Neural progenitor cell (in vitro differentiated cells): ENCODE results near the gene ACTL10. TPM values are rescaled to one million over a fixed set of nuclear protein-coding genes. Genes with fewer than 3 reads are reported as not detected.

ENCODE experiments used
- DNase-seq: peaks from one replicate; pipeline ENCODE4 v3.0.0-alpha.2; 2016; ENCODE audit warnings: low spot score
- H2AFZ ChIP-seq: fragments of 200-600 bp; sonication (generic); replicated peaks from 2 replicates; pipeline ENCODE4 v1.6.1; 2016; ENCODE audit warnings: antibody characterized with exemption
- H3F3A ChIP-seq: fragments of 200-600 bp; sonication (generic); 2 replicates; pipeline ENCODE4 v1.6.1; 2016; ENCODE audit warnings: antibody characterized with exemption, low read depth
- H3K27ac ChIP-seq: fragments of 200-600 bp; sonication (generic); 2 replicates; pipeline ENCODE4 v1.5.1; 2016; ENCODE audit warnings: mild to moderate bottlenecking
- H3K27me3 ChIP-seq: fragments of 200-600 bp; sonication (generic); 2 replicates; pipeline ENCODE4 v1.6.1; 2016; ENCODE audit warnings: mild to moderate bottlenecking, moderate library complexity
- H3K36me3 ChIP-seq: fragments of 200-600 bp; sonication (generic); 2 replicates; pipeline ENCODE4 v1.5.1; 2016
- H3K4me1 ChIP-seq: fragments of 200-600 bp; sonication (generic); 2 replicates; pipeline ENCODE4 v1.6.1; 2016; ENCODE audit warnings: mixed run types
- H3K4me2 ChIP-seq: fragments of 200-600 bp; sonication (generic); 2 replicates; pipeline ENCODE4 v1.6.1; 2016
- H3K4me3 ChIP-seq: fragments of 200-600 bp; sonication (generic); 2 replicates; pipeline ENCODE4 v1.5.1; 2016
- H3K79me2 ChIP-seq: fragments of 200-600 bp; sonication (generic); 2 replicates; pipeline ENCODE4 v1.6.1; 2016; ENCODE audit warnings: low read depth
- H3K9ac ChIP-seq: fragments of 200-600 bp; sonication (generic); 2 replicates; pipeline ENCODE4 v1.6.1; 2016
- H3K9me3 ChIP-seq: fragments of 200-600 bp; sonication (generic); 2 replicates; pipeline ENCODE4 v1.5.1; 2016; ENCODE audit warnings: low read depth
- H4K20me1 ChIP-seq: fragments of 200-600 bp; sonication (generic); 2 replicates; pipeline ENCODE4 v1.6.1; 2016; ENCODE audit warnings: low read depth
- H3K27ac Mint-ChIP-seq: 3 replicates; pipeline ENCODE4 v1.8.0; 2021; ENCODE audit warnings: mixed read lengths
- H3K27me3 Mint-ChIP-seq: 2 replicates; pipeline ENCODE4 v1.8.0; 2022; ENCODE audit warnings: low read depth, mild to moderate bottlenecking, inconsistent platforms, moderate library complexity, mixed read lengths; ENCODE audit not compliant: insufficient read depth
- H3K36me3 Mint-ChIP-seq: 3 replicates; pipeline ENCODE4 v1.8.0; 2021; ENCODE audit warnings: mixed read lengths
- H3K4me1 Mint-ChIP-seq: 3 replicates; pipeline ENCODE4 v1.8.0; 2021; ENCODE audit warnings: mixed read lengths
- H3K4me3 Mint-ChIP-seq: 3 replicates; pipeline ENCODE4 v1.8.0; 2021; ENCODE audit warnings: mild to moderate bottlenecking, moderate library complexity, mixed read lengths
- H3K9me3 Mint-ChIP-seq: 3 replicates; pipeline ENCODE4 v1.8.0; 2020; ENCODE audit warnings: mixed read lengths
- CTCF ChIP-seq: fragments of 200-600 bp; sonication (generic); IDR thresholded peaks from 2 replicates; pipeline ENCODE4 v1.5.1; 2017; ENCODE audit warnings: antibody characterized with exemption, mild to moderate bottlenecking
- EZH2 ChIP-seq: fragments of 200-600 bp; sonication (generic); IDR thresholded peaks from 2 replicates; pipeline ENCODE4 v1.6.1; 2017; ENCODE audit warnings: antibody characterized with exemption, mild to moderate bottlenecking, moderate library complexity
- EZH2phosphoT487 ChIP-seq: fragments of 200-600 bp; sonication (generic); IDR thresholded peaks from 2 replicates; pipeline ENCODE4 v1.6.1; 2017; ENCODE audit warnings: antibody characterized with exemption
- total RNA-seq: library from RNA; depleted of rRNA; stranded (reverse); fragments of >200 nt; gene quantifications from 2 replicates; pipeline ENCODE4 v1.2.3, GENCODE V29; 2015; ENCODE audit warnings: low replicate concordance

ACTL10 gene
- total RNA-seq, 1 donor from 2014 or later, result not detected

GRCh38 chr20:33702861-33703260, 36.1 kb downstream of the ACTL10 start:
- no peak for DNase-seq
- Histone ChIP-seq H3K4me1 (no peaks in the 10 kb centered on the region), H3F3A (no peaks in the 10 kb centered on the region), H3K36me3 (no peaks in the 10 kb centered on the region), H3K9me3 (no peaks in the 10 kb centered on the region), H3K27me3 (no peaks in the 10 kb centered on the region), H4K20me1 (no peaks in the 10 kb centered on the region), H2AFZ (no peak overlapping the region), H3K9ac (no peak overlapping the region), H3K79me2 (no peaks in the 10 kb centered on the region), H3K4me2 (no peak overlapping the region), H3K4me3 (no peak overlapping the region), H3K27ac (no peak overlapping the region)
- Mint-ChIP-seq H3K27me3 (peaks cover 6% of the 10 kb centered on the region), H3K4me3 (no peak overlapping the region), H3K27ac (no peak overlapping the region), H3K9me3 (peaks cover 14% of the 10 kb centered on the region), H3K36me3 (peaks cover 2% of the 10 kb centered on the region), H3K4me1 (peaks cover 6% of the 10 kb centered on the region)
- TF ChIP-seq EZH2 (no peak), EZH2phosphoT487 (no peak), CTCF (no peak)

- H3K4me3 Mint-ChIP-seq, result no peak overlapping the region
- H3K27ac Mint-ChIP-seq, result no peak overlapping the region
- no peaks in the 10 kb centered on the region for H3K36me3 ChIP-seq
- H3K27ac ChIP-seq, result no peak overlapping the region
- no peaks in the 10 kb centered on the region for H3K4me1 ChIP-seq
- no peak for TF ChIP-seq EZH2phosphoT487
- no peak for TF ChIP-seq CTCF
- no peak for TF ChIP-seq EZH2
- H2AFZ ChIP-seq, result no peak overlapping the region
- H3K9ac ChIP-seq, result no peak overlapping the region
- no peak overlapping the region for H3K4me3 ChIP-seq
- no peaks in the 10 kb centered on the region for H3K79me2 ChIP-seq
- peaks cover 3% of the 10 kb centered on the region for H3K27me3 Mint-ChIP-seq
- peaks cover 10% of the 10 kb centered on the region for H3K9me3 Mint-ChIP-seq
- H4K20me1 ChIP-seq, result no peaks in the 10 kb centered on the region
- no peak overlapping the region for H3K4me2 ChIP-seq
- no peaks in the 10 kb centered on the region for H3F3A ChIP-seq
- no peaks in the 10 kb centered on the region for H3K9me3 ChIP-seq
- H3K27me3 ChIP-seq, result no peaks in the 10 kb centered on the region
- H3K4me1 Mint-ChIP-seq, result peaks cover 6% of the 10 kb centered on the region
- H3K36me3 Mint-ChIP-seq, result no peaks in the 10 kb centered on the region
- DNase-seq, result no peak
Observed at GRCh38 chr20:33703498-33704137, 36.9 kb downstream of the ACTL10 start.

DNA sequence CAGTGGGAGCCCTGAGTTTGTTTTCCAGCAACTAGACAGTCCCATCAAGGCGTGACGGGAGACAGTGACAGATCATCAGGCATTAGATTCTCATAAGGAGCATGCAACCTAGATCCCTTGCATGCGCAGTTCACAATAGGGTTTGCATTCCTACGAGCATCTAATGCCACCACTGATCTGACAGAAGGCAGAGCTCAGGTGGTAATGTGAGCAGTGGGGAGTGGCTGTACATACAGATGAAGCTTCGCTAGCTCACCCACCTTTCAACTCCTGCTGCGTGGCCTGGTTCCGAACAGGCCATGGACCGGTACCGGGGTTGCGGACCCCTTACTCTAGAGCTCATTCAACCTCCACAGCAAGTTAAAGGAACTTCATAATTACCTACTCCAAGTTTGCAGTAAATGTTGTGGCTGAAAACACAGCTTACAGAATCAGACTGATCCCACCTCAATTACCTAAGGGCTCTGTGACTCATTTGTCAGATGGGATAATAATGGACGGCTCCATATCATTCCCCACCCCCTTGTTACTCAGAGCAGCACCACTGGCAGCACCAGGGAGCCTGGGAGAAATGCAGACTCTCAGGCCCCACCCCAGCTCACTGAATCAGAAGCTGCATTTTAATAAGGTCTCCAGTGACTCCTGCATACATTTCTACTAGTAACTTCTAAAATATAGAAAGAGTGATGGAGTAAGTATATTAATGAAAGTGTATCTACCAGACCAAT, 37.6 kb downstream of the ACTL10 start:
- H3K4me3 ChIP-seq, result no peak overlapping the region
- H3K27me3 ChIP-seq, result no peaks in the 10 kb centered on the region
- H3K4me2 ChIP-seq, result no peak overlapping the region
- no peaks in the 10 kb centered on the region for H3F3A ChIP-seq
- Mint-ChIP-seq H3K4me1 (peaks cover 6% of the 10 kb centered on the region), H3K27ac (no peak overlapping the region), H3K4me3 (no peak overlapping the region), H3K9me3 (peaks cover 8% of the 10 kb centered on the region), H3K27me3 (peaks cover 3% of the 10 kb centered on the region), H3K36me3 (no peaks in the 10 kb centered on the region)
- TF ChIP-seq EZH2phosphoT487, result no peak
- TF ChIP-seq EZH2, result no peak
- TF ChIP-seq CTCF, result no peak
- no peaks in the 10 kb centered on the region for H3K79me2 ChIP-seq
- H3K4me1 ChIP-seq, result no peaks in the 10 kb centered on the region
- H3K36me3 ChIP-seq, result no peaks in the 10 kb centered on the region
- no peak for DNase-seq
- H3K27ac ChIP-seq, result no peak overlapping the region
- H2AFZ ChIP-seq, result no peak overlapping the region
- no peaks in the 10 kb centered on the region for H3K9me3 ChIP-seq
- no peak overlapping the region for H3K9ac ChIP-seq
- H4K20me1 ChIP-seq, result no peaks in the 10 kb centered on the region
